ENCODE data around the gene DISP2. TPM values are rescaled to one million over a fixed set of nuclear protein-coding genes. Genes with fewer than 3 reads are reported as not detected.

The DISP2 gene
- total and polyA plus RNA-seq, 9 of the 15 experiments (the other 6 are each of a cell fraction or from before 2014, with no cell fraction given): 0.06 to 0.89 (median 0.15) TPM; not detected in 1

DNA sequence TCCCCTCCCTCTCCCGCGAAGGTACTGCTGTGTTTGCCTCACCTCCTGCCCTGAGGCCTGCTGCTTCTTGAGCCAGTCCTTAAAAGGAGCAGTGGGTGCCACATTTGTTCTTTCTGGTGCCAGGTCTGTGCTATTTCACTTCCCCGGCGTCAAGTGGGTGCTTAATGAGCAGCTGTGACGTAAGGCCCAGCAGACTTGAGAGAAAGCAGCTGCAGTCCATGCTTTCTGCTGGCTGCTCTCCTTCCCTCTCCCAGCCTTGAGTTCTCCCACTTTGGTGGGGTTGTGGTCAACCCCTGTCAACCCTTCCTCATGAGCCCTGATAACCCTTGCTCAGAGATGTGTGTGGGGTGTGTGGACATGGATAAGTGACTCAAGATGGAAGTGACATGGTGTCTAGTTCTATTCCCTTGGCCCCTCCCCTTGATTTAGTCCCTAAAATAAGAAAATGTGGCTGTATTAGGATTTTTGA, 27.6 kb upstream of the DISP2 start (continued):
- TF ChIP-seq, protein P1, sequence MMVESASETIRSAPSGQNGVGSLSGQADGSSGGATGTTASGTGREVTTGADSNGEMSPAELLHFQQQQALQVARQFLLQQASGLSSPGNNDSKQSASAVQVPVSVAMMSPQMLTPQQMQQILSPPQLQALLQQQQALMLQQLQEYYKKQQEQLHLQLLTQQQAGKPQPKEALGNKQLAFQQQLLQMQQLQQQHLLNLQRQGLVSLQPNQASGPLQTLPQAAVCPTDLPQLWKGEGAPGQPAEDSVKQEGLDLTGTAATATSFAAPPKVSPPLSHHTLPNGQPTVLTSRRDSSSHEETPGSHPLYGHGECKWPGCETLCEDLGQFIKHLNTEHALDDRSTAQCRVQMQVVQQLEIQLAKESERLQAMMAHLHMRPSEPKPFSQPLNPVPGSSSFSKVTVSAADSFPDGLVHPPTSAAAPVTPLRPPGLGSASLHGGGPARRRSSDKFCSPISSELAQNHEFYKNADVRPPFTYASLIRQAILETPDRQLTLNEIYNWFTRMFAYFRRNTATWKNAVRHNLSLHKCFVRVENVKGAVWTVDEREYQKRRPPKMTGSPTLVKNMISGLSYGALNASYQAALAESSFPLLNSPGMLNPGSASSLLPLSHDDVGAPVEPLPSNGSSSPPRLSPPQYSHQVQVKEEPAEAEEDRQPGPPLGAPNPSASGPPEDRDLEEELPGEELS (CRISPR knock-in tag; IDR thresholded peaks at IDR 0.05; ENCODE audit: borderline replicate concordance): no peak
- no peak for TF ChIP-seq NR2F6 (CRISPR knock-in tag; IDR thresholded peaks at IDR 0.05)
- TF ChIP-seq FIP1L1 (IDR thresholded peaks at IDR 0.05; ENCODE audit: low read depth, low read length, poor library complexity, severe bottlenecking): no peak
- TF ChIP-seq GTF2F1 (IDR thresholded peaks at IDR 0.05; ENCODE audit: low read depth, low read length): no peak
- TF ChIP-seq ZNF140 (CRISPR knock-in tag; IDR thresholded peaks at IDR 0.05): no peak
- TF ChIP-seq KLF10 (CRISPR knock-in tag; IDR thresholded peaks at IDR 0.05): no peak
- peak; percentile 72 for TF ChIP-seq NCOR1 (IDR thresholded peaks at IDR 0.05)
- TF ChIP-seq NR2C1 (IDR thresholded peaks at IDR 0.05): no peak
- TF ChIP-seq NR2C1 (tag; IDR thresholded peaks at IDR 0.05): no peak; the same call in 1 of the 2 replicates
- TF ChIP-seq, protein P2, sequence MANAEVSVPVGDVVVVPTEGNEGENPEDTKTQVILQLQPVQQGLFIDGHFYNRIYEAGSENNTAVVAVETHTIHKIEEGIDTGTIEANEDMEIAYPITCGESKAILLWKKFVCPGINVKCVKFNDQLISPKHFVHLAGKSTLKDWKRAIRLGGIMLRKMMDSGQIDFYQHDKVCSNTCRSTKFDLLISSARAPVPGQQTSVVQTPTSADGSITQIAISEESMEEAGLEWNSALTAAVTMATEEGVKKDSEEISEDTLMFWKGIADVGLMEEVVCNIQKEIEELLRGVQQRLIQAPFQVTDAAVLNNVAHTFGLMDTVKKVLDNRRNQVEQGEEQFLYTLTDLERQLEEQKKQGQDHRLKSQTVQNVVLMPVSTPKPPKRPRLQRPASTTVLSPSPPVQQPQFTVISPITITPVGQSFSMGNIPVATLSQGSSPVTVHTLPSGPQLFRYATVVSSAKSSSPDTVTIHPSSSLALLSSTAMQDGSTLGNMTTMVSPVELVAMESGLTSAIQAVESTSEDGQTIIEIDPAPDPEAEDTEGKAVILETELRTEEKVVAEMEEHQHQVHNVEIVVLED (CRISPR knock-in tag; IDR thresholded peaks at IDR 0.05): no peak
- peak; percentile 47; the same call in 1 of the 2 replicates for TF ChIP-seq ATF7 (IDR thresholded peaks at IDR 0.05)
- TF ChIP-seq TSC22D4 (tag; IDR thresholded peaks at IDR 0.05): no peak
- TF ChIP-seq, protein P3, sequence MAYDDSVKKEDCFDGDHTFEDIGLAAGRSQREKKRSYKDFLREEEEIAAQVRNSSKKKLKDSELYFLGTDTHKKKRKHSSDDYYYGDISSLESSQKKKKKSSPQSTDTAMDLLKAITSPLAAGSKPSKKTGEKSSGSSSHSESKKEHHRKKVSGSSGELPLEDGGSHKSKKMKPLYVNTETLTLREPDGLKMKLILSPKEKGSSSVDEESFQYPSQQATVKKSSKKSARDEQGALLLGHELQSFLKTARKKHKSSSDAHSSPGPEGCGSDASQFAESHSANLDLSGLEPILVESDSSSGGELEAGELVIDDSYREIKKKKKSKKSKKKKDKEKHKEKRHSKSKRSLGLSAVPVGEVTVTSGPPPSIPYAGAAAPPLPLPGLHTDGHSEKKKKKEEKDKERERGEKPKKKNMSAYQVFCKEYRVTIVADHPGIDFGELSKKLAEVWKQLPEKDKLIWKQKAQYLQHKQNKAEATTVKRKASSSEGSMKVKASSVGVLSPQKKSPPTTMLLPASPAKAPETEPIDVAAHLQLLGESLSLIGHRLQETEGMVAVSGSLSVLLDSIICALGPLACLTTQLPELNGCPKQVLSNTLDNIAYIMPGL (CRISPR knock-in tag; IDR thresholded peaks at IDR 0.05): no peak
- TF ChIP-seq, protein P4, sequence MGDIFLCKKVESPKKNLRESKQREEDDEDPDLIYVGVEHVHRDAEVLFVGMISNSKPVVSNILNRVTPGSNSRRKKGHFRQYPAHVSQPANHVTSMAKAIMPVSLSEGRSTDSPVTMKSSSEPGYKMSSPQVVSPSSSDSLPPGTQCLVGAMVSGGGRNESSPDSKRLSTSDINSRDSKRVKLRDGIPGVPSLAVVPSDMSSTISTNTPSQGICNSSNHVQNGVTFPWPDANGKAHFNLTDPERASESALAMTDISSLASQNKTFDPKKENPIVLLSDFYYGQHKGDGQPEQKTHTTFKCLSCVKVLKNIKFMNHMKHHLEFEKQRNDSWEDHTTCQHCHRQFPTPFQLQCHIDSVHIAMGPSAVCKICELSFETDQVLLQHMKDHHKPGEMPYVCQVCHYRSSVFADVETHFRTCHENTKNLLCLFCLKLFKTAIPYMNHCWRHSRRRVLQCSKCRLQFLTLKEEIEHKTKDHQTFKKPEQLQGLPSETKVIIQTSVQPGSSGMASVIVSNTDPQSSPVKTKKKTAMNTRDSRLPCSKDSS (IDR thresholded peaks at IDR 0.05; ENCODE audit: low read depth, partially characterized antibody): no peak
- no peak for TF ChIP-seq HCFC1 (IDR thresholded peaks at IDR 0.05; ENCODE audit: low read depth, low read length)
- TF ChIP-seq, protein P5, sequence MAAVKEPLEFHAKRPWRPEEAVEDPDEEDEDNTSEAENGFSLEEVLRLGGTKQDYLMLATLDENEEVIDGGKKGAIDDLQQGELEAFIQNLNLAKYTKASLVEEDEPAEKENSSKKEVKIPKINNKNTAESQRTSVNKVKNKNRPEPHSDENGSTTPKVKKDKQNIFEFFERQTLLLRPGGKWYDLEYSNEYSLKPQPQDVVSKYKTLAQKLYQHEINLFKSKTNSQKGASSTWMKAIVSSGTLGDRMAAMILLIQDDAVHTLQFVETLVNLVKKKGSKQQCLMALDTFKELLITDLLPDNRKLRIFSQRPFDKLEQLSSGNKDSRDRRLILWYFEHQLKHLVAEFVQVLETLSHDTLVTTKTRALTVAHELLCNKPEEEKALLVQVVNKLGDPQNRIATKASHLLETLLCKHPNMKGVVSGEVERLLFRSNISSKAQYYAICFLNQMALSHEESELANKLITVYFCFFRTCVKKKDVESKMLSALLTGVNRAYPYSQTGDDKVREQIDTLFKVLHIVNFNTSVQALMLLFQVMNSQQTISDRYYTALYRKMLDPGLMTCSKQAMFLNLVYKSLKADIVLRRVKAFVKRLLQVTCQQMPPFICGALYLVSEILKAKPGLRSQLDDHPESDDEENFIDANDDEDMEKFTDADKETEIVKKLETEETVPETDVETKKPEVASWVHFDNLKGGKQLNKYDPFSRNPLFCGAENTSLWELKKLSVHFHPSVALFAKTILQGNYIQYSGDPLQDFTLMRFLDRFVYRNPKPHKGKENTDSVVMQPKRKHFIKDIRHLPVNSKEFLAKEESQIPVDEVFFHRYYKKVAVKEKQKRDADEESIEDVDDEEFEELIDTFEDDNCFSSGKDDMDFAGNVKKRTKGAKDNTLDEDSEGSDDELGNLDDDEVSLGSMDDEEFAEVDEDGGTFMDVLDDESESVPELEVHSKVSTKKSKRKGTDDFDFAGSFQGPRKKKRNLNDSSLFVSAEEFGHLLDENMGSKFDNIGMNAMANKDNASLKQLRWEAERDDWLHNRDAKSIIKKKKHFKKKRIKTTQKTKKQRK (IDR thresholded peaks at IDR 0.05; ENCODE audit: borderline replicate concordance, low read depth, low read length): no peak

Data from K562 (cell line).